H9 (cell line): ENCODE data around the gene LHX1. TPM values are rescaled to one million over a fixed set of nuclear protein-coding genes. Genes with fewer than 3 reads are reported as not detected.

Source experiments
- DNase-seq: peaks from one replicate; pipeline ENCODE4 v3.0.0-alpha.2; 2017
- H2AFZ ChIP-seq: one replicate; pipeline ENCODE4 v1.6.1; 2013; ENCODE audit warnings: mild to moderate bottlenecking, low read length, control low read depth, moderate library complexity
- H2AK5ac ChIP-seq: 2 replicates; pipeline ENCODE4 v1.6.1; 2013; ENCODE audit warnings: low read length, control low read depth, mixed read lengths; ENCODE audit not compliant: insufficient read length
- H2BK120ac ChIP-seq: one replicate; pipeline ENCODE4 v1.6.1; 2013; ENCODE audit warnings: low read depth, mild to moderate bottlenecking, low read length, control low read depth, inconsistent platforms; ENCODE audit not compliant: poor library complexity, severe bottlenecking
- H2BK12ac ChIP-seq: 2 replicates; pipeline ENCODE4 v1.6.1; 2013; ENCODE audit warnings: low read length, control low read depth, mixed read lengths, low read depth; ENCODE audit not compliant: insufficient read length
- H2BK15ac ChIP-seq: 2 replicates; pipeline ENCODE4 v1.6.1; 2013; ENCODE audit warnings: low read depth, low read length, control low read depth
- H2BK20ac ChIP-seq: one replicate; pipeline ENCODE4 v1.6.1; 2013; ENCODE audit warnings: low read depth, mild to moderate bottlenecking, low read length, control low read depth, inconsistent platforms; ENCODE audit not compliant: poor library complexity, severe bottlenecking
- H2BK5ac ChIP-seq: 2 replicates; pipeline ENCODE4 v1.6.1; 2013; ENCODE audit warnings: low read length, control low read depth, mixed read lengths; ENCODE audit not compliant: insufficient read length
- H3K14ac ChIP-seq: 2 replicates; pipeline ENCODE4 v1.6.1; 2013; ENCODE audit warnings: low read length, control low read depth; ENCODE audit not compliant: insufficient read depth
- H3K18ac ChIP-seq: 2 replicates; pipeline ENCODE4 v1.6.1; 2013; ENCODE audit warnings: low read depth, mild to moderate bottlenecking, mixed read lengths, low read length, control low read depth; ENCODE audit not compliant: insufficient read length
- H3K23ac ChIP-seq: 2 replicates; pipeline ENCODE4 v1.6.1; 2013; ENCODE audit warnings: low read length, control low read depth, mixed read lengths, low read depth; ENCODE audit not compliant: insufficient read length
- H3K23me2 ChIP-seq: 2 replicates; pipeline ENCODE4 v1.6.1; 2013; ENCODE audit warnings: low read depth, mild to moderate bottlenecking, mixed read lengths, low read length, control low read depth; ENCODE audit not compliant: insufficient read length, poor library complexity, severe bottlenecking
- H3K27ac ChIP-seq: 2 replicates; pipeline ENCODE4 v1.5.1; 2013; ENCODE audit warnings: low read length, control low read depth, mixed read lengths, low read depth; ENCODE audit not compliant: insufficient read length
- H3K27me3 ChIP-seq: 2 replicates; pipeline ENCODE4 v1.6.1; 2013; ENCODE audit warnings: low read length, control low read depth, inconsistent platforms; ENCODE audit not compliant: insufficient read depth
- H3K4ac ChIP-seq: 2 replicates; pipeline ENCODE4 v1.6.1; 2013; ENCODE audit warnings: low read depth, mild to moderate bottlenecking, control low read depth, inconsistent platforms, low read length, moderate library complexity
- H3K4me1 ChIP-seq: 2 replicates; pipeline ENCODE4 v1.6.1; 2013; ENCODE audit warnings: low read length, control low read depth, inconsistent platforms; ENCODE audit not compliant: insufficient read depth
- H3K4me2 ChIP-seq: 2 replicates; pipeline ENCODE4 v1.6.1; 2013; ENCODE audit warnings: low read length, control low read depth, mixed read lengths; ENCODE audit not compliant: insufficient read length, insufficient read depth
- H3K56ac ChIP-seq: 2 replicates; pipeline ENCODE4 v1.6.1; 2013; ENCODE audit warnings: low read depth, mild to moderate bottlenecking, mixed read lengths, low read length, control low read depth; ENCODE audit not compliant: insufficient read length
- H3K79me1 ChIP-seq: 2 replicates; pipeline ENCODE4 v1.6.1; 2013; ENCODE audit warnings: low read depth, mild to moderate bottlenecking, moderate library complexity, low read length, control low read depth, inconsistent platforms; ENCODE audit not compliant: insufficient read depth, poor library complexity, severe bottlenecking
- H3K79me2 ChIP-seq: 2 replicates; pipeline ENCODE4 v1.6.1; 2013; ENCODE audit warnings: low read length, control low read depth, inconsistent platforms; ENCODE audit not compliant: insufficient read depth
- H3K9ac ChIP-seq: 2 replicates; pipeline ENCODE4 v1.6.1; 2013; ENCODE audit warnings: low read length, control low read depth, mixed read lengths; ENCODE audit not compliant: insufficient read length; ENCODE audit errors: extremely low read depth
- H3K9me3 ChIP-seq: one replicate; pipeline ENCODE4 v1.6.1; 2013; ENCODE audit warnings: low read depth, low read length, inconsistent platforms; ENCODE audit not compliant: control insufficient read depth
- H3T11ph ChIP-seq: one replicate; pipeline ENCODE4 v1.6.1; 2013; ENCODE audit warnings: mild to moderate bottlenecking, low read length, control low read depth, inconsistent platforms
- H4K20me1 ChIP-seq: one replicate; pipeline ENCODE4 v1.6.1; 2013; ENCODE audit not compliant: control insufficient read depth, insufficient read length, insufficient read depth
- H4K5ac ChIP-seq: 2 replicates; pipeline ENCODE4 v1.6.1; 2013; ENCODE audit warnings: low read depth, mild to moderate bottlenecking, mixed read lengths, low read length, control low read depth; ENCODE audit not compliant: insufficient read length
- H4K8ac ChIP-seq: replicated peaks from 2 replicates; pipeline ENCODE4 v1.6.1; 2013; ENCODE audit warnings: low read length, control low read depth, mixed read lengths, low read depth; ENCODE audit not compliant: insufficient read length
- H4K91ac ChIP-seq: 2 replicates; pipeline ENCODE4 v1.6.1; 2013; ENCODE audit warnings: low read depth, mild to moderate bottlenecking, moderate library complexity, mixed read lengths, low read length, control low read depth; ENCODE audit not compliant: insufficient read length
- H3K27ac Mint-ChIP-seq, 3 experiments: 2 replicates in 2 of 3; 3 replicates in 1 of 3; pipeline ENCODE4 v1.8.0; 2020 to 2021; ENCODE audit warnings: mixed read lengths in 3 of 3, mild to moderate bottlenecking in 1 of 3, moderate library complexity in 1 of 3
- H3K27me3 Mint-ChIP-seq: 2 replicates; pipeline ENCODE4 v1.8.0; 2021; ENCODE audit warnings: low read depth, mild to moderate bottlenecking, moderate library complexity, mixed read lengths
- H3K36me3 Mint-ChIP-seq, 3 experiments: 2 replicates in 2 of 3; 3 replicates in 1 of 3; pipeline ENCODE4 v1.8.0; 2020 to 2021; ENCODE audit warnings: low read depth in 3 of 3, mixed read lengths in 3 of 3; ENCODE audit not compliant: insufficient read depth in 1 of 3
- H3K4me1 Mint-ChIP-seq, 2 experiments: 2 replicates each; pipeline ENCODE4 v1.8.0; 2020; ENCODE audit warnings: mixed read lengths in 2 of 2
- H3K4me3 Mint-ChIP-seq, 2 experiments: 2 replicates in 1 of 2; 3 replicates in 1 of 2; pipeline ENCODE4 v1.8.0; 2020 to 2021; ENCODE audit warnings: mild to moderate bottlenecking in 2 of 2, mixed read lengths in 2 of 2, moderate library complexity in 1 of 2
- H3K9me3 Mint-ChIP-seq, 2 experiments: 2 replicates in 1 of 2; 3 replicates in 1 of 2; pipeline ENCODE4 v1.8.0; 2020; ENCODE audit warnings: mild to moderate bottlenecking in 2 of 2, mixed read lengths in 2 of 2, moderate library complexity in 1 of 2
- CTCF ChIP-seq: fragments of 200-600 bp; sonication (generic); conservative IDR thresholded peaks from 3 replicates; pipeline ENCODE4 v1.8.0; 2021; ENCODE audit warnings: antibody characterized with exemption, mild to moderate bottlenecking
- WGBS: extraction: QIAGEN DNeasy Blood & Tissue Kit; methylation state at CpG from one replicate; pipeline ENCODE4 v1.1.7; 2013; ENCODE audit warnings: missing lambda C conversion rate, low lambda C conversion rate, mixed read lengths; ENCODE audit not compliant: insufficient read length; ENCODE audit errors: extremely low coverage; 5-methylcytosine and 5-hydroxymethylcytosine counted together
- total RNA-seq: library from RNA; stranded (reverse); gene quantifications from 2 replicates; pipeline ENCODE4 v1.2.1, GENCODE V29; 2021

The LHX1 gene
- total RNA-seq, 1 experiment from 2014 or later, result 0.22 TPM

- peaks cover 67 to 81% of the 10 kb centered on the region in 2 experiments for H3K4me1 Mint-ChIP-seq
- Histone ChIP-seq H2BK120ac (no peak overlapping the region), H2BK5ac (no peak overlapping the region), H4K5ac (no peak overlapping the region), H3K9me3 (no peaks in the 10 kb centered on the region), H4K91ac (no peak overlapping the region), H3K4me2 (no peak overlapping the region), H3K23me2 (peaks cover 19% of the 10 kb centered on the region), H3K79me2 (no peaks in the 10 kb centered on the region), H3K23ac (no peak overlapping the region), H2AFZ (no peak overlapping the region), H3K4me1 (peaks cover 7% of the 10 kb centered on the region; the same call in 1 of the 2 replicates), H3K27ac (no peak overlapping the region), H2BK12ac (no peak overlapping the region), H3T11ph (no peak overlapping the region), H4K8ac (no peak overlapping the region), H2BK20ac (no peak overlapping the region), H2BK15ac (no peak overlapping the region), H2AK5ac (no peak overlapping the region), H3K56ac (no peak overlapping the region), H3K27me3 (peaks cover 64% of the 10 kb centered on the region), H4K20me1 (no peaks in the 10 kb centered on the region), H3K9ac (no peak overlapping the region), H3K79me1 (no peaks in the 10 kb centered on the region), H3K18ac (no peak overlapping the region), H3K4ac (no peak overlapping the region), H3K14ac (no peak overlapping the region)
- peak overlapping the region in 1 of 2 experiments; percentile 67; a peak in 2 of 5 replicates for H3K4me3 Mint-ChIP-seq
- no CpG with 5 or more reads among the region's 7 CpGs for WGBS
- no peak for DNase-seq
- no peak for TF ChIP-seq CTCF
- H3K9me3 Mint-ChIP-seq, result peaks cover 0 to 5% of the 10 kb centered on the region in 2 experiments; a peak in 2 of 5 replicates
- peaks cover 97% of the 10 kb centered on the region for H3K27me3 Mint-ChIP-seq
- no peaks in the 10 kb centered on the region for H3K36me3 Mint-ChIP-seq
- no peak overlapping the region for H3K27ac Mint-ChIP-seq
These were observed 6.1 kb upstream of the LHX1 start for GRCh38 chr17:36931096-36931696.
